Measurements from ENCODE around the gene SEC24A.
A peak's percentile ranks its signal among the peaks of the same experiment; 100 is the strongest.
"Not testable (repeated sequence)": the region's sequence is repeated elsewhere in the genome, so short reads cannot be mapped to it uniquely, and the experiment has no call there.

SEC24A gene

DNA sequence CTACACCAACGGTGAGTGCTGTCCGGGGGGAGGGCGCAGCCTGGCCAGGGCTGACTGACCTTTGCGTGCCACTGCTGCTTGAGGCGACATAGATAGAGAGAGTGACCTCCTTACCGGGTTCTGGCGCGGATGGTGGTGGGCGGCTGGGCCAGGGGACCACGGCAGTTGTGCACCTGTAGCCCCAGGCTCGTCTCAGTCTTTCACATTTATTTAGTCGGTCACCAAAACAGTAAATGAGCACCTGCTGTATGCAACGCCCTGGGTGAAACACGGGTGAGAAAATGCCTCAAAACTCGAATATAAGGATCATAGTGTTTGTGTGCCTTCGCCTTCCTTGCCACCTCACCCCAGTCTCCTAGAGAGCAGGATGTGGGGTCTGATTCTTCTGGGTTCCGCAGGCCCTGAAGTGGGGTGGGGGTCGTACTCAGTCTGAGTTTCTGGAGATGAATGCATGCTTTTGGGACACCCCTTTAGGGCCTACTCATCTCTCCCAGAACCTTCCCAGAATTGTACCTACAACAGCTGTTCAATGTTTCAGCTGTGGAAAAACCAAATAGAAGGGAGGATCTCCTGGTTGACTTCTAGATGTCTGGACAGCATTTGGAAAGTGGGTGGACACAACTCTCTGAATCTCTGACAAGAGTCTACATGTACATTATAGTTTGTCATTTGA is 714 bp downstream of the SEC24A start:
- Histone ChIP-seq H4K20me1 (ENCODE audit: insufficient read depth, low read length) (no peaks in the 10 kb centered on the region), H3K79me2 (ENCODE audit: insufficient read depth, low read length) (peaks cover 25% of the 10 kb centered on the region), H3K9ac (ENCODE audit: low read length) (peak overlapping the region; percentile 86)

DNA sequence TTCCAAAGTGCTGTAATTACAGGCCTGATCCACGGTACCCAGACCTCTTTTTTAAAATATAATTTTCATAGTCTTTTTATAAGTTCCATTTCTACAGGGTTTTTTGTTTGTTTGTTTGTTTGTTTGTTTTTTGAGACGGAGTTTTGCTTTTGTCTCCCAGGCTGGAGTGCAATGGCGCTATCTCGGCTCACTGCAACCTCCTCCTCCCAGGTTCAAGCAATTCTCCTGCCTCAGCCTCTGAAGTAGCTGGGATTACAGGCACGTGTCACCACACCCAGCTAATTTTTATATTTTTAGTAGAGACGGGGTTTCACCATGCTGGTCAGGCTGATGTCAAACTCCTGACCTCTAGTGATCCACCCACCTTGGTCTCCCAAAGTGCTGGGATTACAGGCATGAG is 2.1 kb downstream of the SEC24A start:
- H3K79me2 ChIP-seq (ENCODE audit: insufficient read depth, low read length): peaks cover 37% of the 10 kb centered on the region
- peaks cover 22% of the 10 kb centered on the region for H3K4me1 ChIP-seq (ENCODE audit: insufficient read depth, low read length, severe bottlenecking)
- not testable (repeated sequence) for H3K9me3 ChIP-seq (ENCODE audit: low read length); H3K27ac ChIP-seq (ENCODE audit: low read depth, low read length, poor library complexity, severe bottlenecking); H3K9me2 ChIP-seq (ENCODE audit: low read depth, low read length); H4K20me1 ChIP-seq (ENCODE audit: insufficient read depth, low read length); H3K36me3 ChIP-seq (ENCODE audit: insufficient read depth, low read length); H2AFZ ChIP-seq (ENCODE audit: low read length); H3K27me3 ChIP-seq (ENCODE audit: insufficient read depth, low read length); H3F3A ChIP-seq (ENCODE audit: insufficient read depth, low read length); H3K9ac ChIP-seq (ENCODE audit: low read length)
- peak overlapping the region; percentile 73 for H3K4me2 ChIP-seq (ENCODE audit: low read length)
- peak overlapping the region; percentile 92 for H3K4me3 ChIP-seq (ENCODE audit: low read depth, low read length, poor library complexity, severe bottlenecking)

More for the DNA sequence above, 714 bp downstream of the SEC24A start:
- H3K9me3 ChIP-seq (ENCODE audit: low read length): no peaks in the 10 kb centered on the region
- peak overlapping the region; percentile 73 for H3K4me2 ChIP-seq (ENCODE audit: low read length)
- peak overlapping the region; percentile 92 for H3K4me3 ChIP-seq (ENCODE audit: low read depth, low read length, poor library complexity, severe bottlenecking)
- H3K36me3 ChIP-seq (ENCODE audit: insufficient read depth, low read length): no peaks in the 10 kb centered on the region
- H3K9me2 ChIP-seq (ENCODE audit: low read depth, low read length): no peaks in the 10 kb centered on the region
- no peaks in the 10 kb centered on the region for H3K27me3 ChIP-seq (ENCODE audit: insufficient read depth, low read length)
- no peak for TF ChIP-seq EZH2 (IDR thresholded peaks at IDR 0.05; ENCODE audit: borderline replicate concordance, low read length)
- TF ChIP-seq, protein P1, sequence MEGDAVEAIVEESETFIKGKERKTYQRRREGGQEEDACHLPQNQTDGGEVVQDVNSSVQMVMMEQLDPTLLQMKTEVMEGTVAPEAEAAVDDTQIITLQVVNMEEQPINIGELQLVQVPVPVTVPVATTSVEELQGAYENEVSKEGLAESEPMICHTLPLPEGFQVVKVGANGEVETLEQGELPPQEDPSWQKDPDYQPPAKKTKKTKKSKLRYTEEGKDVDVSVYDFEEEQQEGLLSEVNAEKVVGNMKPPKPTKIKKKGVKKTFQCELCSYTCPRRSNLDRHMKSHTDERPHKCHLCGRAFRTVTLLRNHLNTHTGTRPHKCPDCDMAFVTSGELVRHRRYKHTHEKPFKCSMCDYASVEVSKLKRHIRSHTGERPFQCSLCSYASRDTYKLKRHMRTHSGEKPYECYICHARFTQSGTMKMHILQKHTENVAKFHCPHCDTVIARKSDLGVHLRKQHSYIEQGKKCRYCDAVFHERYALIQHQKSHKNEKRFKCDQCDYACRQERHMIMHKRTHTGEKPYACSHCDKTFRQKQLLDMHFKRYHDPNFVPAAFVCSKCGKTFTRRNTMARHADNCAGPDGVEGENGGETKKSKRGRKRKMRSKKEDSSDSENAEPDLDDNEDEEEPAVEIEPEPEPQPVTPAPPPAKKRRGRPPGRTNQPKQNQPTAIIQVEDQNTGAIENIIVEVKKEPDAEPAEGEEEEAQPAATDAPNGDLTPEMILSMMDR (IDR thresholded peaks at IDR 0.05; ENCODE audit: low read length): no peak
- no peak overlapping the region for H2AFZ ChIP-seq (ENCODE audit: low read length)
- H3K4me1 ChIP-seq (ENCODE audit: insufficient read depth, low read length, severe bottlenecking): peaks cover 25% of the 10 kb centered on the region
- H3F3A ChIP-seq (ENCODE audit: insufficient read depth, low read length): no peaks in the 10 kb centered on the region
- peak overlapping the region; percentile 95 for H3K27ac ChIP-seq (ENCODE audit: low read depth, low read length, poor library complexity, severe bottlenecking)

DNA sequence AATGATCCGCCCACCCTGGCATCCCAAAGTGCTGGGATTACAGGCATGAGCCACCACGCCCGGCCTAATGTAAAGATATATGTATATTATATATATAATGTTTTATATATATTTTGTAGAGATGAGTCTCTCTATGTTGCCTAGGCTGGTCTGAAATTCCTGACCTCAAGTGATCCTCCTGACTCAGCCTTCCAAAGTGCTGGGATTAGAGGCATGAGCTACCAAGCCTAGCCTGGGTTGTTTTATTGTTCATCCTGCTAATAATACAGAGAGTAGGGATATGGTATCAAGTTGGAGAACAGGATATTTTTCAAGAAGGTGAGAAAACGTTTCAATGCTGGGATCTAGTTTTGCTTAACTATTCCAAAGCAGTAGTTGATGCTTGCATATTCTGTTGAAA is 2.9 kb downstream of the SEC24A start:
- Histone ChIP-seq H2AFZ (ENCODE audit: low read length) (no peak overlapping the region), H3K79me2 (ENCODE audit: insufficient read depth, low read length) (peaks cover 45% of the 10 kb centered on the region), H3K9me3 (ENCODE audit: low read length) (no peaks in the 10 kb centered on the region), H3K4me3 (ENCODE audit: low read depth, low read length, poor library complexity, severe bottlenecking) (no peak overlapping the region), H3K27me3 (ENCODE audit: insufficient read depth, low read length) (no peaks in the 10 kb centered on the region), H3K36me3 (ENCODE audit: insufficient read depth, low read length) (0 out of 2 replicates have a peak, but pooled peaks cover 3% of the 10 kb centered on the region), H3K4me1 (ENCODE audit: insufficient read depth, low read length, severe bottlenecking) (peaks cover 22% of the 10 kb centered on the region), H3F3A (ENCODE audit: insufficient read depth, low read length) (no peaks in the 10 kb centered on the region), H3K9ac (ENCODE audit: low read length) (no peak overlapping the region), H4K20me1 (ENCODE audit: insufficient read depth, low read length) (no peaks in the 10 kb centered on the region), H3K27ac (ENCODE audit: low read depth, low read length, poor library complexity, severe bottlenecking) (no peak overlapping the region), H3K9me2 (ENCODE audit: low read depth, low read length) (no peaks in the 10 kb centered on the region), H3K4me2 (ENCODE audit: low read length) (no peak overlapping the region)
- TF ChIP-seq EZH2 (IDR thresholded peaks at IDR 0.05; ENCODE audit: borderline replicate concordance, low read length): no peak
- TF ChIP-seq, protein P1 (IDR thresholded peaks at IDR 0.05; ENCODE audit: low read length): no peak

DNA sequence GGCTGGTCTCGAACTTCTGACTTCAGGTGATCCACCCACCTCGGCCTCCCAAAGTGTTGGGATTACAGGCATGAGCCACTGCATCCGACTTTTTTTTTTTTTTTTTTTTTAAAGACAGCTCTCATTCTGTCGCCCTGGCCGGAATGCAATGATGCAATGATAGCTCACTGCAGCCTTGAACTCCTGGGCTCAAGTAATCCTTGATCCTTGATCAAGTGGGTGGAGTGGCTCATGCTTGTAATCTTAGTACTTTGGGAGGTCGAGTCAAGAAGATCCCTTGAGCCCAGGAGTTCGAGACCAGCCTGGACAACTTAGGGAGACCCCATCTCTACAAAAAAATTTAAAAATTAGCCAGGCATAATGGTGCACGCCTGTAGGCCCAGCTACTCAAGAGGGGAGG is 8.1 kb downstream of the SEC24A start:
- Histone ChIP-seq H3F3A (ENCODE audit: insufficient read depth, low read length) (no peaks in the 10 kb centered on the region), H3K9me3 (ENCODE audit: low read length) (no peaks in the 10 kb centered on the region), H3K27me3 (ENCODE audit: insufficient read depth, low read length) (no peaks in the 10 kb centered on the region), H2AFZ (ENCODE audit: low read length) (no peak overlapping the region), H3K4me1 (ENCODE audit: insufficient read depth, low read length, severe bottlenecking) (no peaks in the 10 kb centered on the region), H3K36me3 (ENCODE audit: insufficient read depth, low read length) (peaks cover 23% of the 10 kb centered on the region; the same call in 1 of the 2 replicates), H3K9ac (ENCODE audit: low read length) (no peak overlapping the region), H3K27ac (ENCODE audit: low read depth, low read length, poor library complexity, severe bottlenecking) (no peak overlapping the region), H3K4me3 (ENCODE audit: low read depth, low read length, poor library complexity, severe bottlenecking) (no peak overlapping the region), H3K9me2 (ENCODE audit: low read depth, low read length) (no peaks in the 10 kb centered on the region), H3K79me2 (ENCODE audit: insufficient read depth, low read length) (peaks cover 56% of the 10 kb centered on the region), H3K4me2 (ENCODE audit: low read length) (no peak overlapping the region), H4K20me1 (ENCODE audit: insufficient read depth, low read length) (no peaks in the 10 kb centered on the region)
- TF ChIP-seq EZH2 (IDR thresholded peaks at IDR 0.05; ENCODE audit: borderline replicate concordance, low read length): no peak
- TF ChIP-seq, protein P1 (IDR thresholded peaks at IDR 0.05; ENCODE audit: low read length): no peak
